ENCODE data around the gene HNRNPUL2.

DNA sequence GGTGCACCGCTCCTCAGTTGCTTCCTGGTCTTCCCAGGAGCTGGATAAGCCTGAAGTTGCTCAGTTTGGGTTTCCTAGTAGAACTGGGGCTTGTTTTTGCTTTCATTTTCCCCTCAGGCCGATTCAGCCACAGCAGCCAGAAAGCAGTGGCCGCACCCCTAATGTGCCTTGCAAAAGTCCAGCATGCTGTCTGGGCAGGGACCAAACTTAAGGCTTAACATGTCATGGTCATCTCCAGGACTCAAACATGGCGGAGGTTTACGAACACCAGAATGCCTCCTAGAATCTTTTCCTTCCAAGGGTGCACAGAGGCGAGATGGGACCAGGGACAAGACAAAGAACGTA lies 17.3 kb downstream of the HNRNPUL2 start:
- TF ChIP-seq, protein P1, sequence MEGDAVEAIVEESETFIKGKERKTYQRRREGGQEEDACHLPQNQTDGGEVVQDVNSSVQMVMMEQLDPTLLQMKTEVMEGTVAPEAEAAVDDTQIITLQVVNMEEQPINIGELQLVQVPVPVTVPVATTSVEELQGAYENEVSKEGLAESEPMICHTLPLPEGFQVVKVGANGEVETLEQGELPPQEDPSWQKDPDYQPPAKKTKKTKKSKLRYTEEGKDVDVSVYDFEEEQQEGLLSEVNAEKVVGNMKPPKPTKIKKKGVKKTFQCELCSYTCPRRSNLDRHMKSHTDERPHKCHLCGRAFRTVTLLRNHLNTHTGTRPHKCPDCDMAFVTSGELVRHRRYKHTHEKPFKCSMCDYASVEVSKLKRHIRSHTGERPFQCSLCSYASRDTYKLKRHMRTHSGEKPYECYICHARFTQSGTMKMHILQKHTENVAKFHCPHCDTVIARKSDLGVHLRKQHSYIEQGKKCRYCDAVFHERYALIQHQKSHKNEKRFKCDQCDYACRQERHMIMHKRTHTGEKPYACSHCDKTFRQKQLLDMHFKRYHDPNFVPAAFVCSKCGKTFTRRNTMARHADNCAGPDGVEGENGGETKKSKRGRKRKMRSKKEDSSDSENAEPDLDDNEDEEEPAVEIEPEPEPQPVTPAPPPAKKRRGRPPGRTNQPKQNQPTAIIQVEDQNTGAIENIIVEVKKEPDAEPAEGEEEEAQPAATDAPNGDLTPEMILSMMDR (IDR thresholded peaks at IDR 0.05 in 4 of 5, conservative IDR thresholded peaks at IDR 0.05 in 1 of 5), result no peak
- no peak for TF ChIP-seq POLR2A (IDR thresholded peaks at IDR 0.05)
